K562 (cell line): ENCODE measurements around the gene SORBS2. TPM values are rescaled to one million over a fixed set of nuclear protein-coding genes. Genes with fewer than 3 reads are reported as not detected.

Experiments used
- ATAC-seq: fragments of 200-7000 bp; cut with Tn5 transposase; 3 replicates; pipeline ENCODE4 v1.9.1; 2020; ENCODE audit warnings: moderate library complexity
- BruUV-seq: library from RNA; stranded (reverse); fragments of 400-500 nt; replicated peaks from 2 replicates; lab custom pipeline; 2021; lab: Mats Ljungman, UMichigan
- CTCF ChIA-PET: fragments of 300-600 bp; formaldehyde crosslinking; extraction: SDS; loops from one replicate; lab custom pipeline; 2021; ENCODE audit warnings: low intra/inter-chr PET ratio; lab: Yijun Ruan, JAX
- POLR2A ChIA-PET: fragments of 300-600, 350-650 bp; sonication (Branson Sonifier 250); formaldehyde crosslinking; extraction: SDS; loops from one replicate; lab custom pipeline; 2021; ENCODE audit warnings: antibody characterized with exemption, inconsistent platforms; lab: Yijun Ruan, JAX
- DNase-seq, 4 experiments: peaks; one replicate each; pipeline versions ENCODE4 v3.0.0 to v3.0.0-alpha.2; 2011 to 2018; ENCODE audit warnings: low spot score in 3 of 4, mixed read lengths in 3 of 4; ENCODE audit errors: extremely low read depth in 1 of 4
- FAIRE-seq: peaks from 2 replicates; lab custom pipeline; 2011; peaks lifted over from hg19 to GRCh38; lab: Jason Lieb, UNC
- H2AFZ ChIP-seq: 2 replicates; pipeline ENCODE4 v1.6.0; 2011; ENCODE audit warnings: low read depth, low read length, control low read depth, inconsistent platforms
- H3K27ac ChIP-seq: fragments of 200-600 bp; 3 replicates; pipeline ENCODE4 v1.8.0; 2011; ENCODE audit warnings: low read depth, mild to moderate bottlenecking, control low read depth, inconsistent platforms, low read length, moderate library complexity, mixed read lengths; ENCODE audit errors: extremely low read depth
- H3K27me3 ChIP-seq, 2 experiments: fragments of 300-600 bp in 1 of 2; 2 replicates in 1 of 2; 3 replicates in 1 of 2; pipeline versions ENCODE4 v1.6.0 to v1.8.0; 2011; ENCODE audit warnings: inconsistent platforms in 2 of 2, low read length in 2 of 2, mild to moderate bottlenecking in 1 of 2, mixed read lengths in 1 of 2, moderate library complexity in 1 of 2; ENCODE audit not compliant: control insufficient read depth in 2 of 2, insufficient read depth in 2 of 2
- H3K36me3 ChIP-seq: fragments of 300-600 bp; 3 replicates; pipeline ENCODE4 v1.8.0; 2011; ENCODE audit warnings: mild to moderate bottlenecking, low read length, inconsistent platforms; ENCODE audit not compliant: control insufficient read depth, insufficient read depth
- H3K4me1 ChIP-seq, 2 experiments: fragments of 200-600 bp in 1 of 2; replicated peaks in 1 of 2; 2 replicates in 1 of 2; 3 replicates in 1 of 2; pipeline versions ENCODE4 v1.5.1 to v1.8.0; 2011; ENCODE audit warnings: inconsistent platforms in 2 of 2, low read length in 2 of 2, mild to moderate bottlenecking in 1 of 2, mixed read lengths in 1 of 2, moderate library complexity in 1 of 2; ENCODE audit not compliant: control insufficient read depth in 2 of 2, insufficient read depth in 2 of 2
- H3K4me2 ChIP-seq: 2 replicates; pipeline ENCODE4 v1.6.1; 2011; ENCODE audit warnings: low read length, control low read depth, inconsistent platforms, mixed read lengths; ENCODE audit not compliant: insufficient read depth
- H3K4me3 ChIP-seq: fragments of 200-600 bp; sonication (generic), shearing (Covaris generic); 2 replicates; pipeline ENCODE4 v1.5.1; 2016; ENCODE audit warnings: control low read depth, inconsistent platforms
- H3K79me2 ChIP-seq: fragments of 200-600 bp; 3 replicates; pipeline ENCODE4 v1.8.0; 2011; ENCODE audit warnings: low read length, inconsistent platforms; ENCODE audit not compliant: control insufficient read depth, insufficient read depth
- H3K9ac ChIP-seq, 2 experiments: 2 replicates each; pipeline versions ENCODE4 v1.6.0 to v1.6.1; 2011; ENCODE audit warnings: low read depth in 2 of 2, low read length in 2 of 2, control low read depth in 1 of 2, inconsistent platforms in 1 of 2, mild to moderate bottlenecking in 1 of 2, mixed read lengths in 1 of 2; ENCODE audit not compliant: insufficient read depth in 1 of 2
- H3K9me1 ChIP-seq: one replicate; pipeline ENCODE4 v1.6.0; 2011; ENCODE audit warnings: inconsistent platforms, mild to moderate bottlenecking, low read length, moderate library complexity; ENCODE audit not compliant: control insufficient read depth, insufficient read depth
- H3K9me3 ChIP-seq: replicated peaks from 2 replicates; pipeline ENCODE4 v1.5.1; 2011; ENCODE audit warnings: low read depth, low read length, inconsistent platforms; ENCODE audit not compliant: control insufficient read depth, insufficient read depth
- H4K20me1 ChIP-seq: replicated peaks from 2 replicates; pipeline ENCODE4 v1.6.1; 2011; ENCODE audit warnings: low read length, inconsistent platforms, mixed read lengths; ENCODE audit not compliant: control insufficient read depth, insufficient read depth
- BDP1 ChIP-seq: IDR thresholded peaks from 3 replicates; pipeline ENCODE4 v1.6.1; 2011; ENCODE audit not compliant: insufficient read length, insufficient read depth
- CEBPB ChIP-seq: fragments of 450-650 bp; IDR thresholded peaks from 2 replicates; pipeline ENCODE4 v1.6.1; 2016; ENCODE audit warnings: missing genetic modification characterization, missing compliant biosample characterization
- CSDE1 ChIP-seq, 2 experiments: fragments of 450-650 bp; IDR thresholded peaks; 2 replicates each; pipeline ENCODE4 v1.6.1; 2016; ENCODE audit warnings: mild to moderate bottlenecking in 1 of 2
- DACH1 ChIP-seq: fragments of 450-650 bp; IDR thresholded peaks from 2 replicates; pipeline ENCODE4 v1.6.1; 2018; ENCODE audit not compliant: partially characterized antibody
- EHMT2 ChIP-seq: fragments of 450-650 bp; IDR thresholded peaks from 2 replicates; pipeline ENCODE4 v1.6.1; 2018; ENCODE audit warnings: antibody characterized with exemption
- ETV1 ChIP-seq: fragments of 450-650 bp; conservative IDR thresholded peaks from 2 replicates; pipeline ENCODE4 v1.6.1; 2016; ENCODE audit warnings: missing genetic modification characterization, control low read depth, low read depth, missing compliant biosample characterization
- KAT8 ChIP-seq: fragments of 450-650 bp; IDR thresholded peaks from 2 replicates; pipeline ENCODE4 v1.6.1; 2016; ENCODE audit warnings: low read depth, mild to moderate bottlenecking
- SIN3B ChIP-seq: fragments of 450-650 bp; IDR thresholded peaks from 2 replicates; pipeline ENCODE4 v1.6.1; 2017; ENCODE audit warnings: low read depth, mild to moderate bottlenecking, moderate library complexity
- SUPT5H ChIP-seq: fragments of 450-650 bp; IDR thresholded peaks from 2 replicates; pipeline ENCODE4 v1.6.1; 2016
- ZNF121 ChIP-seq: sonication (generic); formaldehyde crosslinking; conservative IDR thresholded peaks from 2 replicates; pipeline ENCODE4 v1.8.0; 2022; ENCODE audit warnings: missing genetic modification reagents
- WGBS: fragments of 100-300 bp; shearing (Covaris generic); methylation state at CpG from one replicate; pipeline ENCODE4 v1.1.6; 2016; ENCODE audit warnings: low coverage, mixed read lengths; ENCODE audit not compliant: insufficient coverage; ENCODE audit errors: missing lambda C conversion rate; 5-methylcytosine and 5-hydroxymethylcytosine counted together
- in situ Hi-C: fragments of 300-500 bp; cut with MboI; formaldehyde crosslinking; loops from 4 replicates; pipeline ENCODE4 v1.15.0; 2018; ENCODE audit warnings: inconsistent platforms, mixed read lengths
- intact Hi-C: fragments of 100-400 bp; cut with micrococcal nuclease; formaldehyde crosslinking; loops from 2 replicates; pipeline ENCODE4 v1.14.2; 2022
- polyA plus RNA-seq, 8 experiments: library from polyadenylated mRNA; depleted of rRNA in 4 of 8; stranded (reverse) in 5 of 8; unstranded in 3 of 8; fragments of >200 nt; fragmentation: Nextera tagmentation in 2 of 8; fragmentation: Illumina TruSeq in 1 of 8; extraction: Ambion mirVana in 2 of 8; extraction: Trizol in 1 of 8; gene quantifications; 2 replicates each; pipeline versions ENCODE4 v1.2.1 to v1.2.3, GENCODE V29; 2011 to 2014; ENCODE audit warnings: inconsistent platforms in 1 of 8, missing spikeins in 1 of 8
- total RNA-seq, 7 experiments: library from RNA; depleted of rRNA in 6 of 7; stranded (reverse); fragments of >200 nt in 6 of 7; fragmentation: Illumina TruSeq in 2 of 7; extraction: Trizol in 2 of 7; gene quantifications; 2 replicates each; pipeline versions ENCODE4 v1.2.1 to v1.2.3, GENCODE V29; 2011 to 2021; ENCODE audit warnings: low replicate concordance in 1 of 7

SORBS2 gene
- total and polyA plus RNA-seq, 9 of the 15 experiments (the other 6 are each of a cell fraction or from before 2014, with no cell fraction given), result 0.29 TPM; not detected in 8

- Histone ChIP-seq H3K9ac (no peak overlapping the region), H3K79me2 (no peaks in the 10 kb centered on the region), H3K4me1 (no peaks in the 10 kb centered on the region), H3K27ac (no peak overlapping the region), H3K27me3 (peaks cover 6 to 44% of the 10 kb centered on the region in 2 experiments; a peak in 4 of 5 replicates), H3K36me3 (no peaks in the 10 kb centered on the region), H3K9me3 (no peaks in the 10 kb centered on the region), H3K4me2 (no peak overlapping the region), H3K4me3 (no peak overlapping the region), H4K20me1 (no peaks in the 10 kb centered on the region), H3K9me1 (no peaks in the 10 kb centered on the region), H2AFZ (no peak overlapping the region)
- ATAC-seq (no peak), DNase-seq (no peak), FAIRE-seq (no peak)
- ChIA-PET POLR2A (no interaction called here), CTCF (no interaction called here)
- TF ChIP-seq EHMT2, result no peak
- no peak for TF ChIP-seq DACH1
- TF ChIP-seq KAT8, result no peak
- no peak for TF ChIP-seq SIN3B
- TF ChIP-seq BDP1, result no peak
- no peak for TF ChIP-seq CEBPB (tag)
- TF ChIP-seq CSDE1 (IDR thresholded peaks at IDR 0.05), result no peak
- TF ChIP-seq SUPT5H, result no peak
- TF ChIP-seq ZNF121, result no peak
- no peak for TF ChIP-seq ETV1 (tag)
- no TSS peak for BruUV-seq
- intact Hi-C loops (no loop called here), in situ Hi-C loops (no loop called here)
- WGBS, result 1% methylated on average over 9 of the region's 9 CpGs
These were observed 67.0 kb downstream of the SORBS2 start for GRCh38 chr4:185744946-185745345.
